Vagina (tissue), 2 donors: ENCODE results near the gene MESP2. TPM values are rescaled to one million over a fixed set of nuclear protein-coding genes. Genes with fewer than 3 reads are reported as not detected.
A peak's percentile ranks its signal among the peaks of the same experiment; 100 is the strongest.

ENCODE experiments used
- DNase-seq, 2 donors: peaks; one replicate each; pipeline ENCODE4 v3.0.0-alpha.2; 2017; ENCODE audit errors: extremely low spot score in 2 of 2
- H3K27ac ChIP-seq: fragments of 200-600 bp; sonication (generic); one replicate; pipeline ENCODE4 v1.5.1; 2019
- H3K27me3 ChIP-seq: fragments of 200-600 bp; sonication (generic); one replicate; pipeline ENCODE4 v1.5.1; 2019
- H3K36me3 ChIP-seq, 2 donors: fragments of 200-600 bp; sonication (generic); one replicate each; pipeline ENCODE4 v1.5.1; 2017 to 2019
- H3K4me1 ChIP-seq: fragments of 200-600 bp; sonication (generic); one replicate; pipeline ENCODE4 v1.5.1; 2019
- H3K4me3 ChIP-seq, 2 donors: fragments of 200-600 bp; sonication (generic); 1 replicate in 1 of 2; 2 replicates in 1 of 2; pipeline ENCODE4 v1.5.1; 2016 to 2019
- H3K9me3 ChIP-seq: fragments of 200-600 bp; sonication (generic); one replicate; pipeline ENCODE4 v1.5.1; 2019
- CTCF ChIP-seq, 3 experiments: fragments of 450-650 bp in 2 of 3; fragments of 200-600 bp in 1 of 3; sonication (generic) in 1 of 3; IDR thresholded peaks; one replicate each; pipeline ENCODE4 v1.5.1; 2017 to 2019; ENCODE audit warnings: antibody characterized with exemption in 3 of 3, mild to moderate bottlenecking in 2 of 3, moderate library complexity in 2 of 3
- POLR2A ChIP-seq, 2 donors: fragments of 450-650 bp; IDR thresholded peaks; one replicate each; pipeline ENCODE4 v1.6.1; 2017; ENCODE audit warnings: antibody characterized with exemption in 2 of 2, mild to moderate bottlenecking in 2 of 2, moderate library complexity in 2 of 2
- POLR2AphosphoS5 ChIP-seq, 2 donors: sonication (generic); formaldehyde crosslinking; IDR thresholded peaks; one replicate each; pipeline ENCODE4 v1.9.0; 2017; ENCODE audit warnings: antibody characterized with exemption in 2 of 2, mild to moderate bottlenecking in 2 of 2, low read depth in 1 of 2; ENCODE audit not compliant: insufficient read depth in 1 of 2
- intact Hi-C: fragments of 100-400 bp; cut with DNase I; formaldehyde crosslinking; loops from one replicate; pipeline ENCODE4 v1.15.1; 2023
- total RNA-seq: library from RNA; depleted of rRNA; stranded (reverse); fragments of >200 nt; gene quantifications from one replicate; pipeline ENCODE4 v1.2.3, GENCODE V29; 2016

MESP2 gene
- total RNA-seq, 1 donor from 2014 or later: not detected

GRCh38 chr15:89826671-89827655, 50.8 kb downstream of the MESP2 start:
- no peaks in the 10 kb centered on the region for H3K27me3 ChIP-seq

DNA sequence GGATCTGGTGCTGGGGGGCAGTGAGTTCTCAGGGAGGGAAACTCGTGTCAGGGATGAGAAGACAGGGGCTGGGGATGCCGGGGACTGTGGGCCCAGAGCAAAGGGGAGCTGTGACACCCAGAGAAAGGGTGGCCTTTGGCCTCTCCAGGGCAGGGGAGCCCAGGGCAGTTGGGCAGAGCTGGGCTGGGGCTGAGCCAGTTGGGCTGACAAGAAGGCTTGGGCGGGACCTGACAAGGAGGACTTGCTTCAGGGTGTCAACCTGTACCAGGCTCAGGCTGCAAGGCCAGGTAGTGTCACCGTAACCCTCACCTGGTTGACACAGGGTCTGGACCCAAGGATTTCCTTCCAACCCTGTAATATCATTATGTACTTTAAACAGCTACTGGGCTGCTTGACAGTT, 51.7 kb downstream of the MESP2 start:
- Histone ChIP-seq H3K27ac (peak overlapping the region; percentile 49), H3K9me3 (no peaks in the 10 kb centered on the region), H3K27me3 (no peaks in the 10 kb centered on the region), H3K36me3 (no peaks in the 10 kb centered on the region), H3K4me1 (peaks cover 21% of the 10 kb centered on the region), H3K4me3 (no peak overlapping the region)
- intact Hi-C loops: no loop called here
- no peak for DNase-seq
- TF ChIP-seq CTCF (IDR thresholded peaks at IDR 0.05) (no peak), POLR2AphosphoS5 (IDR thresholded peaks at IDR 0.05; ENCODE audit: insufficient read depth in 1 of 2, low read depth in 1 of 2) (no peak), POLR2A (IDR thresholded peaks at IDR 0.05) (no peak)

More at GRCh38 chr15:89826671-89827655, 50.8 kb downstream of the MESP2 start:
- intact Hi-C loops: no loop called here
- DNase-seq: no peak
- H3K27ac ChIP-seq: no peak overlapping the region
- no peak overlapping the region for H3K4me3 ChIP-seq
- H3K4me1 ChIP-seq: peaks cover 21% of the 10 kb centered on the region
- no peaks in the 10 kb centered on the region for H3K9me3 ChIP-seq
- TF ChIP-seq POLR2A (IDR thresholded peaks at IDR 0.05): no peak
- no peak for TF ChIP-seq POLR2AphosphoS5 (IDR thresholded peaks at IDR 0.05; ENCODE audit: insufficient read depth in 1 of 2, low read depth in 1 of 2)
- TF ChIP-seq CTCF (IDR thresholded peaks at IDR 0.05): no peak
- no peaks in the 10 kb centered on the region for H3K36me3 ChIP-seq

Other genes with a start within 250 kb of the MESP2 start
- gene TICRR, start 200.9 kb upstream of the MESP2 start, total RNA-seq: 5.2 TPM
- gene KIF7, start 120.9 kb upstream of the MESP2 start, total RNA-seq: 7.9 TPM
- 53.3 TPM for gene PLIN1, start 97.0 kb upstream of the MESP2 start, total RNA-seq
- gene PEX11A, start 85.6 kb upstream of the MESP2 start, total RNA-seq: 4.7 TPM
- not detected for gene WDR93, start 85.5 kb upstream of the MESP2 start, total RNA-seq
- 2.7 TPM for gene MESP1, start 25.1 kb upstream of the MESP2 start, total RNA-seq
- 55.0 TPM for gene ANPEP, start 38.5 kb downstream of the MESP2 start, total RNA-seq
- 39.5 TPM for gene AP3S2, start 117.7 kb downstream of the MESP2 start, total RNA-seq
- gene ARPIN, start 136.6 kb downstream of the MESP2 start, total RNA-seq: 20.1 TPM
- 23.1 TPM for gene ZNF710, start 225.0 kb downstream of the MESP2 start, total RNA-seq